Stimulated activated CD8-positive, alpha-beta memory T cell treated with anti-CD3 and anti-CD28 coated beads, Interleukin-7, amount 100 ng/mL, for 48 hours (primary cell): ENCODE results near the gene LGALS4.
"Not testable (repeated sequence)": the region's sequence is repeated elsewhere in the genome, so short reads cannot be mapped to it uniquely, and the experiment has no call there.

Experiments used
- DNase-seq, 2 donors: peaks; one replicate each; pipeline ENCODE4 v3.0.0-alpha.2; 2020; ENCODE audit warnings: low read depth in 1 of 2; ENCODE audit errors: extremely low read depth in 1 of 2

LGALS4 gene

GRCh38 chr19:38826856-38827551, 14.3 kb upstream of the LGALS4 start:
- DNase-seq: no peak

GRCh38 chr19:38825936-38826335, 13.2 kb upstream of the LGALS4 start:
- DNase-seq: not testable (repeated sequence)

- DNase-seq: not testable (repeated sequence)
These were observed 8.6 kb upstream of the LGALS4 start for GRCh38 chr19:38821230-38821825.

- no peak for DNase-seq
These were observed 6.6 kb upstream of the LGALS4 start for GRCh38 chr19:38819231-38819920.

- no peak for DNase-seq
These were observed 4.3 kb upstream of the LGALS4 start for GRCh38 chr19:38817081-38817480.

GRCh38 chr19:38816131-38816750, 3.5 kb upstream of the LGALS4 start:
- DNase-seq: no peak

GRCh38 chr19:38815059-38816001, 2.6 kb upstream of the LGALS4 start:
- DNase-seq: no peak

- DNase-seq: not testable (repeated sequence)
These were observed 1.2 kb upstream of the LGALS4 start for GRCh38 chr19:38813932-38814331.

GRCh38 chr19:38813323-38813722, 578 bp upstream of the LGALS4 start:
- no peak for DNase-seq

- DNase-seq: no peak
These were observed 520 bp downstream of the LGALS4 start for GRCh38 chr19:38812009-38812840.

- DNase-seq: no peak
These were observed 3.0 kb downstream of the LGALS4 start for GRCh38 chr19:38809592-38810252.

GRCh38 chr19:38808741-38809140, 4.0 kb downstream of the LGALS4 start:
- DNase-seq: no peak

GRCh38 chr19:38807374-38808098, 5.2 kb downstream of the LGALS4 start:
- not testable (repeated sequence) for DNase-seq

GRCh38 chr19:38806371-38806770, 6.4 kb downstream of the LGALS4 start:
- no peak for DNase-seq

- no peak for DNase-seq
These were observed 7.6 kb downstream of the LGALS4 start for GRCh38 chr19:38805180-38805579.

GRCh38 chr19:38803543-38803942, 9.2 kb downstream of the LGALS4 start:
- DNase-seq: no peak

- DNase-seq: no peak
These were observed 11.2 kb downstream of the LGALS4 start for GRCh38 chr19:38801359-38802095.
